ENCODE results near the gene TMEM179. TPM values are rescaled to one million over a fixed set of nuclear protein-coding genes. Genes with fewer than 3 reads are reported as not detected.

TMEM179 gene
- total and polyA plus RNA-seq, 8 donors: 0.73 to 2.0 (median 1.7) TPM; not detected in 1

GRCh38 chr14:104602933-104603325 is 1.6 kb downstream of the TMEM179 start:
- Histone ChIP-seq H3K4me3 (no peak overlapping the region), H3K4me1 (peaks cover 3 to 5% of the 10 kb centered on the region in 2 donors), H3K36me3 (no peaks in the 10 kb centered on the region), H3K27ac (no peak overlapping the region), H3K27me3 (peaks cover 32 to 92% of the 10 kb centered on the region in 2 donors), H3K9me3 (no peaks in the 10 kb centered on the region)
- no peak for TF ChIP-seq CTCF (IDR thresholded peaks at IDR 0.05)
- ATAC-seq: no peak
- DNase-seq: peak in 2 of 4 donors; percentile 22 to 45
- intact Hi-C loops (cut with DNase I): no loop called here

- no peak overlapping the region for H3K4me3 ChIP-seq
- peaks cover 28 to 97% of the 10 kb centered on the region in 2 donors for H3K27me3 ChIP-seq
- no peaks in the 10 kb centered on the region for H3K36me3 ChIP-seq
- no peaks in the 10 kb centered on the region for H3K9me3 ChIP-seq
- ATAC-seq: no peak
- no peak for TF ChIP-seq CTCF (IDR thresholded peaks at IDR 0.05)
- peak in 2 of 4 donors; percentile 29 to 43 for DNase-seq
- H3K4me1 ChIP-seq: peaks cover 3 to 5% of the 10 kb centered on the region in 2 donors
- no peak overlapping the region for H3K27ac ChIP-seq
- intact Hi-C loops (cut with DNase I): no loop called here
Observed at GRCh38 chr14:104602315-104602932, 2.1 kb downstream of the TMEM179 start.

- Histone ChIP-seq H3K27me3 (peaks cover 28 to 99% of the 10 kb centered on the region in 2 donors), H3K4me3 (no peak overlapping the region), H3K27ac (no peak overlapping the region), H3K36me3 (no peaks in the 10 kb centered on the region), H3K9me3 (no peaks in the 10 kb centered on the region), H3K4me1 (peaks cover 3 to 5% of the 10 kb centered on the region in 2 donors)
- intact Hi-C loops (cut with DNase I): no loop called here
- DNase-seq (peak in 2 of 4 donors; percentile 32 to 41), ATAC-seq (no peak)
- TF ChIP-seq CTCF (IDR thresholded peaks at IDR 0.05): no peak
Observed at GRCh38 chr14:104601786-104602185, 2.8 kb downstream of the TMEM179 start.

GRCh38 chr14:104600805-104601204 is 3.8 kb downstream of the TMEM179 start:
- intact Hi-C loops (cut with DNase I): no loop called here
- no peak for TF ChIP-seq CTCF (IDR thresholded peaks at IDR 0.05)
- H3K4me3 ChIP-seq: no peak overlapping the region
- DNase-seq (peak in 2 of 4 donors; percentile 15 to 40), ATAC-seq (no peak)
- no peaks in the 10 kb centered on the region for H3K36me3 ChIP-seq
- no peak overlapping the region for H3K27ac ChIP-seq
- no peaks in the 10 kb centered on the region for H3K9me3 ChIP-seq
- H3K27me3 ChIP-seq: peaks cover 23 to 99% of the 10 kb centered on the region in 2 donors
- peaks cover 3 to 5% of the 10 kb centered on the region in 2 donors for H3K4me1 ChIP-seq

- ATAC-seq: no peak
- intact Hi-C loops (cut with DNase I): no loop called here
- Histone ChIP-seq H3K9me3 (no peaks in the 10 kb centered on the region), H3K4me1 (peaks cover 3 to 5% of the 10 kb centered on the region in 2 donors), H3K4me3 (no peak overlapping the region), H3K27me3 (peaks cover 17 to 99% of the 10 kb centered on the region in 2 donors), H3K27ac (no peak overlapping the region), H3K36me3 (no peaks in the 10 kb centered on the region)
- no peak for TF ChIP-seq CTCF (IDR thresholded peaks at IDR 0.05)
- DNase-seq: peak in 2 of 4 donors; percentile 31 to 68
Observed at GRCh38 chr14:104600141-104600643, 4.4 kb downstream of the TMEM179 start.
